ENCODE data around the gene RASGEF1C. TPM values are rescaled to one million over a fixed set of nuclear protein-coding genes. Genes with fewer than 3 reads are reported as not detected.

Gene RASGEF1C
- total and polyA plus RNA-seq, 2 of the 13 experiments (the other 11 are each of a cell fraction or from before 2014, with no cell fraction given), result not detected

- TF ChIP-seq PRMT3 (CRISPR knock-in tag; IDR thresholded peaks at IDR 0.05; ENCODE audit: borderline replicate concordance, low read depth) (no peak), RORA (CRISPR knock-in tag; IDR thresholded peaks at IDR 0.05) (no peak)
These were observed 21.0 kb upstream of the RASGEF1C start (continued) for GRCh38 chr5:180230017-180230416.

- H3K4me2 ChIP-seq (ENCODE audit: low read depth, low read length), result no peak overlapping the region
- no peaks in the 10 kb centered on the region for H3K79me2 ChIP-seq (ENCODE audit: insufficient read depth, low read length)
- WGBS (ENCODE audit: low lambda C conversion rate), result 97% methylated on average over 11 of the region's 11 CpGs
- no peak overlapping the region for H3K27ac ChIP-seq (ENCODE audit: extremely low read length, insufficient read depth, low read length)
- BruUV-seq (replicated peaks), result no TSS peak
- intact Hi-C loops (cut with micrococcal nuclease; ENCODE audit: unreplicated experiment), result no loop called here
- in situ Hi-C loops (cut with HindIII; ENCODE audit: extremely low pct_ligation_motif_present, low pct_unique_long_range_greater_than_20kb), result loop anchor here (25.0 kb wide), 1 partner anchor 240 kb away; no protein-coding TSS in a partner anchor
- no peaks in the 10 kb centered on the region for H4K20me1 ChIP-seq (ENCODE audit: insufficient read depth, low read length)
- no peaks in the 10 kb centered on the region for H3K36me3 ChIP-seq (replicated peaks in 1 of 2; ENCODE audit: control insufficient read depth in 1 of 2, insufficient read depth in 2 of 2, low read length in 2 of 2)
- no peak for FAIRE-seq
- ChIA-PET POLR2A (no interaction called here), CTCF (ENCODE audit: low intra/inter-chr PET ratio, low total read pairs) (no interaction called here)
- H2AFZ ChIP-seq (ENCODE audit: low read length), result no peak overlapping the region
- ATAC-seq, result no peak
- H3K27me3 ChIP-seq (ENCODE audit: control insufficient read depth in 1 of 2, insufficient read depth in 2 of 2, low read length in 2 of 2), result no peaks in the 10 kb centered on the region
- no peaks in the 10 kb centered on the region for H3K9me3 ChIP-seq (ENCODE audit: low read length)
- H3K4me3 ChIP-seq (replicated peaks in 1 of 3; ENCODE audit: insufficient read depth in 1 of 3, low read depth in 2 of 3, low read length in 3 of 3), result no peak overlapping the region
- no peaks in the 10 kb centered on the region for H3K4me1 ChIP-seq (ENCODE audit: insufficient read depth, low read length)
- no peak for DNase-seq (ENCODE audit: low spot score)
- no peak overlapping the region for H3K9ac ChIP-seq (ENCODE audit: insufficient read depth, low read depth, low read length)
- TF ChIP-seq MXD3 (CRISPR knock-in tag; IDR thresholded peaks at IDR 0.05) (no peak), ZNF354B (CRISPR knock-in tag; IDR thresholded peaks at IDR 0.05) (no peak), ZNF547 (CRISPR knock-in tag; IDR thresholded peaks at IDR 0.05) (no peak), ZNF749 (CRISPR knock-in tag; IDR thresholded peaks at IDR 0.05; ENCODE audit: borderline replicate concordance) (no peak), SUZ12 (IDR thresholded peaks at IDR 0.05; ENCODE audit: low read depth, low read length) (no peak), ARNTL (CRISPR knock-in tag; IDR thresholded peaks at IDR 0.05) (no peak), HOMEZ (CRISPR knock-in tag; IDR thresholded peaks at IDR 0.05; ENCODE audit: low read depth) (no peak), ZMYM4 (CRISPR knock-in tag; IDR thresholded peaks at IDR 0.05) (no peak), SAP130 (CRISPR knock-in tag; IDR thresholded peaks at IDR 0.05; ENCODE audit: low read depth) (no peak), ZNF562 (CRISPR knock-in tag; IDR thresholded peaks at IDR 0.05; ENCODE audit: borderline replicate concordance) (no peak), HIVEP1 (CRISPR knock-in tag; IDR thresholded peaks at IDR 0.05) (no peak)
- TF ChIP-seq, protein P1, sequence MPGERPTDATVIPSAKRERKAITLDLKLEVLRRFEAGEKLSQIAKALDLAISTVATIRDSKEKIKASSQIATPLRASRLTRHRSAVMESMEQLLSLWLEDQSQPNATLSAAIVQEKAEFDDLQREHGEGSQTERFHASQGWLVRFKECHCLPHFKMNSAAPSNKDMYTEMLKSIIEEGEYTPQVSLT (CRISPR knock-in tag; IDR thresholded peaks at IDR 0.05; ENCODE audit: borderline replicate concordance, low read depth), result no peak
- TF ChIP-seq, protein P2, sequence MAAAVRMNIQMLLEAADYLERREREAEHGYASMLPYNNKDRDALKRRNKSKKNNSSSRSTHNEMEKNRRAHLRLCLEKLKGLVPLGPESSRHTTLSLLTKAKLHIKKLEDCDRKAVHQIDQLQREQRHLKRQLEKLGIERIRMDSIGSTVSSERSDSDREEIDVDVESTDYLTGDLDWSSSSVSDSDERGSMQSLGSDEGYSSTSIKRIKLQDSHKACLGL (CRISPR knock-in tag; IDR thresholded peaks at IDR 0.05), result no peak
- TF ChIP-seq, protein P3, sequence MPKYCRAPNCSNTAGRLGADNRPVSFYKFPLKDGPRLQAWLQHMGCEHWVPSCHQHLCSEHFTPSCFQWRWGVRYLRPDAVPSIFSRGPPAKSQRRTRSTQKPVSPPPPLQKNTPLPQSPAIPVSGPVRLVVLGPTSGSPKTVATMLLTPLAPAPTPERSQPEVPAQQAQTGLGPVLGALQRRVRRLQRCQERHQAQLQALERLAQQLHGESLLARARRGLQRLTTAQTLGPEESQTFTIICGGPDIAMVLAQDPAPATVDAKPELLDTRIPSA (CRISPR knock-in tag; IDR thresholded peaks at IDR 0.05; ENCODE audit: borderline replicate concordance), result no peak
- TF ChIP-seq, protein P4, sequence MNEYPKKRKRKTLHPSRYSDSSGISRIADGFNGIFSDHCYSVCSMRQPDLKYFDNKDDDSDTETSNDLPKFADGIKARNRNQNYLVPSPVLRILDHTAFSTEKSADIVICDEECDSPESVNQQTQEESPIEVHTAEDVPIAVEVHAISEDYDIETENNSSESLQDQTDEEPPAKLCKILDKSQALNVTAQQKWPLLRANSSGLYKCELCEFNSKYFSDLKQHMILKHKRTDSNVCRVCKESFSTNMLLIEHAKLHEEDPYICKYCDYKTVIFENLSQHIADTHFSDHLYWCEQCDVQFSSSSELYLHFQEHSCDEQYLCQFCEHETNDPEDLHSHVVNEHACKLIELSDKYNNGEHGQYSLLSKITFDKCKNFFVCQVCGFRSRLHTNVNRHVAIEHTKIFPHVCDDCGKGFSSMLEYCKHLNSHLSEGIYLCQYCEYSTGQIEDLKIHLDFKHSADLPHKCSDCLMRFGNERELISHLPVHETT (CRISPR knock-in tag; conservative IDR thresholded peaks at IDR 0.05), result no peak
- TF ChIP-seq, protein P5, sequence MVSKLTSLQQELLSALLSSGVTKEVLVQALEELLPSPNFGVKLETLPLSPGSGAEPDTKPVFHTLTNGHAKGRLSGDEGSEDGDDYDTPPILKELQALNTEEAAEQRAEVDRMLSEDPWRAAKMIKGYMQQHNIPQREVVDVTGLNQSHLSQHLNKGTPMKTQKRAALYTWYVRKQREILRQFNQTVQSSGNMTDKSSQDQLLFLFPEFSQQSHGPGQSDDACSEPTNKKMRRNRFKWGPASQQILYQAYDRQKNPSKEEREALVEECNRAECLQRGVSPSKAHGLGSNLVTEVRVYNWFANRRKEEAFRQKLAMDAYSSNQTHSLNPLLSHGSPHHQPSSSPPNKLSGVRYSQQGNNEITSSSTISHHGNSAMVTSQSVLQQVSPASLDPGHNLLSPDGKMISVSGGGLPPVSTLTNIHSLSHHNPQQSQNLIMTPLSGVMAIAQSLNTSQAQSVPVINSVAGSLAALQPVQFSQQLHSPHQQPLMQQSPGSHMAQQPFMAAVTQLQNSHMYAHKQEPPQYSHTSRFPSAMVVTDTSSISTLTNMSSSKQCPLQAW (CRISPR knock-in tag; IDR thresholded peaks at IDR 0.05), result no peak
These were observed 13.0 kb upstream of the RASGEF1C start for GRCh38 chr5:180222056-180222455.
